Measurements from ENCODE around the gene DTWD1. TPM values are rescaled to one million over a fixed set of nuclear protein-coding genes. Genes with fewer than 3 reads are reported as not detected.

DTWD1 gene
- total and polyA plus RNA-seq, 9 of the 15 experiments (the other 6 are each of a cell fraction or from before 2014, with no cell fraction given) = 23.1 to 76.4 (median 36.5) TPM

DNA sequence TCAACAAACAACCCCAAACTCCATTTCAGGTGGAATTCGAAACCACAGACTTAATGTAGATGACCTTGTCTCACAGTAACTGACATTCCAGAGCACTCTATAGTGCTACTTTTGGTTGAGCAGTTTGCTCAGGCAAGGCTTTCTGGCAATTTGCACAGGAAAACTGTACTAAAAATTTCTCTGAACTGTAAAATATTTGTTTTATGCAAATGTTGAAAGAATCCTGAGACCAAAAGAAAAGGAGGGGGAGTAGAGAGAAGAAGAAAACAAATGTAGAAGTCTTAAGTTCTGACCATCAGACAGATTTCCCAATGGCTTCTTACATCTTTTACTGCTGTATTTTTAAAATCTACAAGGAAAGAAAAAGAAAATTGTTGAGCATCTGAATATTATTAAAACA lies 53.5 kb downstream of the DTWD1 start:
- no peaks in the 10 kb centered on the region for H4K20me1 ChIP-seq (replicated peaks; ENCODE audit: control insufficient read depth, insufficient read depth, low read length)
- no peak overlapping the region for H3K27ac ChIP-seq (ENCODE audit: extremely low read depth, low read depth, low read length)
- no peak for DNase-seq (ENCODE audit: extremely low read depth in 1 of 4, low spot score in 3 of 4)
- ChIA-PET POLR2A (no interaction called here), CTCF (ENCODE audit: low intra/inter-chr PET ratio) (no interaction called here)
- BruUV-seq (replicated peaks) = no TSS peak
- H3K4me2 ChIP-seq (ENCODE audit: insufficient read depth, low read length) = no peak overlapping the region
- no peaks in the 10 kb centered on the region for H3K4me1 ChIP-seq (replicated peaks in 1 of 2; ENCODE audit: control insufficient read depth in 2 of 2, insufficient read depth in 2 of 2, low read length in 2 of 2)
- no peak for FAIRE-seq
- no peaks in the 10 kb centered on the region for H3K36me3 ChIP-seq (ENCODE audit: control insufficient read depth, insufficient read depth, low read length)
- no peak for ATAC-seq
- no peak overlapping the region for H3K9ac ChIP-seq (ENCODE audit: insufficient read depth in 1 of 2, low read depth in 2 of 2, low read length in 2 of 2)
- in situ Hi-C loops (cut with MboI) = no loop called here
- H2AFZ ChIP-seq (ENCODE audit: low read depth, low read length) = no peak overlapping the region
- H3K79me2 ChIP-seq (ENCODE audit: control insufficient read depth, insufficient read depth, low read length) = no peaks in the 10 kb centered on the region
- 0% methylated on average over 1 of the region's 1 CpG for WGBS (ENCODE audit: insufficient coverage, low coverage, missing lambda C conversion rate)
- intact Hi-C loops (cut with micrococcal nuclease) = no loop called here
- H3K9me3 ChIP-seq (replicated peaks; ENCODE audit: control insufficient read depth, insufficient read depth, low read depth, low read length) = no peaks in the 10 kb centered on the region
- no peaks in the 10 kb centered on the region for H3K9me1 ChIP-seq (ENCODE audit: control insufficient read depth, insufficient read depth, low read length)
- H3K27me3 ChIP-seq (ENCODE audit: control insufficient read depth in 2 of 2, insufficient read depth in 2 of 2, low read length in 2 of 2) = no peaks in the 10 kb centered on the region
- H3K4me3 ChIP-seq = no peak overlapping the region
- no peak for TF ChIP-seq AFF4 (CRISPR knock-in tag; IDR thresholded peaks at IDR 0.05)
- no peak for TF ChIP-seq ZNF239 (CRISPR knock-in tag; IDR thresholded peaks at IDR 0.05)
- no peak for TF ChIP-seq ZC3H11A (IDR thresholded peaks at IDR 0.05; ENCODE audit: low read depth, low read length)
- TF ChIP-seq, protein P1, sequence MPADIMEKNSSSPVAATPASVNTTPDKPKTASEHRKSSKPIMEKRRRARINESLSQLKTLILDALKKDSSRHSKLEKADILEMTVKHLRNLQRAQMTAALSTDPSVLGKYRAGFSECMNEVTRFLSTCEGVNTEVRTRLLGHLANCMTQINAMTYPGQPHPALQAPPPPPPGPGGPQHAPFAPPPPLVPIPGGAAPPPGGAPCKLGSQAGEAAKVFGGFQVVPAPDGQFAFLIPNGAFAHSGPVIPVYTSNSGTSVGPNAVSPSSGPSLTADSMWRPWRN (IDR thresholded peaks at IDR 0.05; ENCODE audit: low read depth) = no peak
- no peak for TF ChIP-seq IRF1 (CRISPR knock-in tag; IDR thresholded peaks at IDR 0.05; ENCODE audit: borderline replicate concordance)
- no peak for TF ChIP-seq ZBTB33 (CRISPR knock-in tag; IDR thresholded peaks at IDR 0.05)
- no peak for TF ChIP-seq SIN3B (IDR thresholded peaks at IDR 0.05; ENCODE audit: low read depth)
- no peak for TF ChIP-seq CREB1 (IDR thresholded peaks at IDR 0.05)
- no peak for TF ChIP-seq CREB1 (CRISPR knock-in tag; IDR thresholded peaks at IDR 0.05)
- TF ChIP-seq ZNF696 (CRISPR knock-in tag; conservative IDR thresholded peaks at IDR 0.05) = no peak
- TF ChIP-seq TSHZ1 (CRISPR knock-in tag; IDR thresholded peaks at IDR 0.05) = no peak
